22Rv1 (cell line): ENCODE data around the gene COQ3.

ENCODE experiments used
- ZFX ChIP-seq: fragments of 450-650 bp; IDR thresholded peaks from 2 replicates; pipeline ENCODE4 v1.6.1; 2017; ENCODE audit warnings: antibody characterized with exemption, borderline replicate concordance
- TF ChIP-seq, protein P1 (sequence below): fragments of 450-650 bp; IDR thresholded peaks from 2 replicates; pipeline ENCODE4 v1.5.1; 2017; ENCODE audit warnings: mild to moderate bottlenecking

GRCh38 chr6:99364026-99364425, 30.0 kb downstream of the COQ3 start:
- TF ChIP-seq, protein P1, sequence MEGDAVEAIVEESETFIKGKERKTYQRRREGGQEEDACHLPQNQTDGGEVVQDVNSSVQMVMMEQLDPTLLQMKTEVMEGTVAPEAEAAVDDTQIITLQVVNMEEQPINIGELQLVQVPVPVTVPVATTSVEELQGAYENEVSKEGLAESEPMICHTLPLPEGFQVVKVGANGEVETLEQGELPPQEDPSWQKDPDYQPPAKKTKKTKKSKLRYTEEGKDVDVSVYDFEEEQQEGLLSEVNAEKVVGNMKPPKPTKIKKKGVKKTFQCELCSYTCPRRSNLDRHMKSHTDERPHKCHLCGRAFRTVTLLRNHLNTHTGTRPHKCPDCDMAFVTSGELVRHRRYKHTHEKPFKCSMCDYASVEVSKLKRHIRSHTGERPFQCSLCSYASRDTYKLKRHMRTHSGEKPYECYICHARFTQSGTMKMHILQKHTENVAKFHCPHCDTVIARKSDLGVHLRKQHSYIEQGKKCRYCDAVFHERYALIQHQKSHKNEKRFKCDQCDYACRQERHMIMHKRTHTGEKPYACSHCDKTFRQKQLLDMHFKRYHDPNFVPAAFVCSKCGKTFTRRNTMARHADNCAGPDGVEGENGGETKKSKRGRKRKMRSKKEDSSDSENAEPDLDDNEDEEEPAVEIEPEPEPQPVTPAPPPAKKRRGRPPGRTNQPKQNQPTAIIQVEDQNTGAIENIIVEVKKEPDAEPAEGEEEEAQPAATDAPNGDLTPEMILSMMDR = no peak
- TF ChIP-seq ZFX = no peak
